Activated CD4-positive, alpha-beta memory T cell treated with anti-CD3 and anti-CD28 coated beads, Interleukin-2, amount 10 ng/mL, durations not matched to agents 7 days and 5 days (primary cell): ENCODE data around the gene DDX19B. TPM values are rescaled to one million over a fixed set of nuclear protein-coding genes. Genes with fewer than 3 reads are reported as not detected.
"Not testable (repeated sequence)": the region's sequence is repeated elsewhere in the genome, so short reads cannot be mapped to it uniquely, and the experiment has no call there.

Experiments
- CTCF ChIA-PET: fragments of 350-600 bp; sonication (Branson Sonifier 250); formaldehyde crosslinking; loops from one replicate; lab custom pipeline; 2021; ENCODE audit warnings: antibody characterized with exemption, inconsistent platforms; lab: Charles Lee
- POLR2A ChIA-PET: fragments of 350-600 bp; sonication (Branson Sonifier 250); formaldehyde crosslinking; loops from one replicate; lab custom pipeline; 2021; ENCODE audit warnings: antibody characterized with exemption; lab: Charles Lee
- DNase-seq: peaks from one replicate; pipeline ENCODE4 v3.0.0-alpha.2; 2020
- H3K27ac Mint-ChIP-seq: one replicate; pipeline ENCODE4 v1.8.0; 2021; ENCODE audit warnings: mild to moderate bottlenecking, mixed read lengths
- H3K27me3 Mint-ChIP-seq: one replicate; pipeline ENCODE4 v1.8.0; 2021; ENCODE audit warnings: mixed read lengths
- H3K36me3 Mint-ChIP-seq: one replicate; pipeline ENCODE4 v1.8.0; 2021; ENCODE audit warnings: low read depth, mixed read lengths
- H3K4me1 Mint-ChIP-seq: one replicate; pipeline ENCODE4 v1.8.0; 2021; ENCODE audit warnings: mixed read lengths
- H3K4me3 Mint-ChIP-seq: one replicate; pipeline ENCODE4 v1.8.0; 2021; ENCODE audit warnings: mild to moderate bottlenecking, mixed read lengths
- H3K9me3 Mint-ChIP-seq: one replicate; pipeline ENCODE4 v1.8.0; 2021; ENCODE audit warnings: mixed read lengths
- total RNA-seq, 2 experiments: library from RNA; stranded (reverse); gene quantifications; one replicate each; pipeline ENCODE4 v1.2.3, GENCODE V29; 2021

DDX19B gene
- total RNA-seq, 2 experiments from 2014 or later: 33.2 to 35.8 TPM

DNA sequence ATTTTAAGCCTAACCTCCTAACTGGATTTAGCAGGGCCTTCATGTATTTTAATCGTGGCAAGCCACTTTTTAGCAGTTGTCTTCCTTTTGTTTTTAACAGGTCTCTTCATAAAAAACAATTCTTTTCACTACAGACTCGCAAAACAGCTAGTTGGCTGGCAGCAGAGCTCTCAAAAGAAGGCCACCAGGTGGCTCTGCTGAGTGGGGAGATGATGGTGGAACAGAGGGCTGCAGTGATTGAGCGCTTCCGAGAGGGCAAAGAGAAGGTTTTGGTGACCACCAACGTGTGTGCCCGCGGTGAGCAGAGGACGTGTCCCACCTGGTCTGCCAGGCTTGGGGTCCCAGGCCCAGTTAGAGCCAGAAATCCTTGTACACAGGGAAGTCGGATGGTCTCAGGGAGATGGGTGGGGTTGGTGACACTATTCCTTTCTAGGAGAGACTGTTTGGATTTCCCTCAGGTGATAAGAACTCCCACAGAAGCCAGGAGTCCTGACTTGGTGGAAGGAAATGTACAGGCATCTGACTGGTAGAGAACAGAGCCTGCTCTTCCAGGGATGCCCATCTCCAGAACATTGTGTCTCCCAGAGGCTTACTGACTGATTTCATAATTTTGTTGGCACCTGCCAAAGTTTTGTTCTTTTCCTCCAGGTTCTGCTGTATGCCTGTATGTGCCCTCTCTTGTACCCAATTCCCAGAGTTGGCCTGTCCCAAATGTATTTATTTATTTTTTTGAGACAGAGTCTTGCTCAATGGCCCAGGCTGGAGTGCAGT lies 32.8 kb downstream of the DDX19B start:
- Mint-ChIP-seq H3K27me3 (no peaks in the 10 kb centered on the region), H3K4me1 (no peaks in the 10 kb centered on the region), H3K4me3 (no peak overlapping the region), H3K27ac (no peak overlapping the region), H3K36me3 (peaks cover 37% of the 10 kb centered on the region), H3K9me3 (no peaks in the 10 kb centered on the region)
- peak; percentile 20 for DNase-seq
- ChIA-PET POLR2A (interaction anchor here (1.5 kb wide), 1 partner anchor 15 kb away, joined by 5 read pairs; the partner anchor contains the start of gene DDX19A), CTCF (interaction anchor here (0.6 to 1.7 kb wide), 5 partner anchors 15 to 321 kb away, joined by 3 to 7 read pairs (median 4); partner anchors contain the start of gene DDX19A)

DNA sequence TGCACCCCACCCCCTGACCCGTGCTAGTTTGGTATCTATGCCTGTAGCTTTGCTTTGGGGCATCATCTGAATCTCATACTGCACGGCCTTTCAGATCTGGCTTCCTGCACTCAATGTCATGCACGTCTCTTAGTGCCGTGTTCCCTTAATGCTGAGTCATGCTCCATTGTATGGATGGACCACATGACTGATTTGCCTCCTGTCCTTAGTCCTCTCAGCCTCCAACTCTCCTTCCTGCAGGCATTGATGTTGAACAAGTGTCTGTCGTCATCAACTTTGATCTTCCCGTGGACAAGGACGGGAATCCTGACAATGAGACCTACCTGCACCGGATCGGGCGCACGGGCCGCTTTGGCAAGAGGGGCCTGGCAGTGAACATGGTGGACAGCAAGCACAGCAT lies 33.7 kb downstream of the DDX19B start:
- DNase-seq, H3K27ac Mint-ChIP-seq, POLR2A ChIA-PET, H3K4me3 Mint-ChIP-seq, H3K4me1 Mint-ChIP-seq, H3K9me3 Mint-ChIP-seq, H3K27me3 Mint-ChIP-seq: not testable (repeated sequence)
- CTCF ChIA-PET: interaction anchor here (0.6 to 1.7 kb wide), 2 partner anchors 14 to 34 kb away, joined by 3 to 7 read pairs; partner anchors contain the start of gene DDX19A
- peaks cover 37% of the 10 kb centered on the region for H3K36me3 Mint-ChIP-seq

DNA sequence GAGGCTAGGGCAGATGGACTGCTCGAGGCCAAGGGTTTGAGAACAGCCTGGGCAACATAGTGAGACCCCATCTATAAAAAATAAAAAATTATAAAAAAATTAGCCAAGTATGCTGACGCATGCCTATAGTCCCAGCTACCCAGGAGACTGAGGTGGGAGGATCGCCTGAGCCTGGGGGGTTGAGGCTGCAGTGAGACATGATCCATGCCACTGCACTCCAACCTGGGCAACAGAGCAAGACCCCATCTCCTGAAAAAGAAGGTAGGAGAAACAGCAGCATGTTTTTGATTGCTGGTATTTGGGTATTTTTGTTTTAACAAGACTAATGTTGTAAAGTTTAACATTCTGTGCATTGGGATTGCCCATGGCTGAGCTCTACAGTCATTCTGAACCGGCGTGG lies 38.8 kb downstream of the DDX19B start:
- Mint-ChIP-seq H3K36me3 (peaks cover 15% of the 10 kb centered on the region), H3K27ac (no peak overlapping the region), H3K4me1 (no peaks in the 10 kb centered on the region), H3K9me3 (no peaks in the 10 kb centered on the region), H3K27me3 (no peaks in the 10 kb centered on the region), H3K4me3 (no peak overlapping the region)
- no peak for DNase-seq
- ChIA-PET POLR2A (interaction anchor here (1.7 to 2.6 kb wide), 2 partner anchors 9 to 49 kb away, joined by 3 to 14 read pairs; partner anchors contain the start of genes AARS1 and DDX19A), CTCF (no interaction called here)

DNA sequence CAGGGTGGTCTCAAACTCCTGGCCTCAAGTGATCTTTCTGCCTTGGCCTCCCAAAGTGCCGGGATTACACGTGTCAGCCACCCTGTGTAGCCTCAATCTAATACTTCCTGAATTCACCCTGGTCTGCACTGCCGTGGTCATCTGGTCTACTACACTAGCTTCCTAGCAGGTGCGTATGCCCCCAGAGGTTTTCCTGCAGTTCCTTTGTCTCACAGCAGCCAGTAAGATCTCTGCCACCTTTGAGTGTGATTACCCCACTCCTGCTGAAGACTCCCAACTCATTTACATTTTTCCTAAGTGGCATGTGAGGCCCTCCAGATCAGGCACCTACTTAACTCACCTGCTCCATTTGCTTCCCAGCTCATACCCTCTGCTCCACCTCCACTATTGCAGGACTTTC lies 42.6 kb downstream of the DDX19B start:
- Mint-ChIP-seq H3K36me3 (no peaks in the 10 kb centered on the region), H3K4me3 (no peak overlapping the region), H3K27me3 (no peaks in the 10 kb centered on the region), H3K27ac (no peak overlapping the region), H3K4me1 (peaks cover 11% of the 10 kb centered on the region), H3K9me3 (no peaks in the 10 kb centered on the region)
- ChIA-PET POLR2A (no interaction called here), CTCF (no interaction called here)
- DNase-seq: no peak

DNA sequence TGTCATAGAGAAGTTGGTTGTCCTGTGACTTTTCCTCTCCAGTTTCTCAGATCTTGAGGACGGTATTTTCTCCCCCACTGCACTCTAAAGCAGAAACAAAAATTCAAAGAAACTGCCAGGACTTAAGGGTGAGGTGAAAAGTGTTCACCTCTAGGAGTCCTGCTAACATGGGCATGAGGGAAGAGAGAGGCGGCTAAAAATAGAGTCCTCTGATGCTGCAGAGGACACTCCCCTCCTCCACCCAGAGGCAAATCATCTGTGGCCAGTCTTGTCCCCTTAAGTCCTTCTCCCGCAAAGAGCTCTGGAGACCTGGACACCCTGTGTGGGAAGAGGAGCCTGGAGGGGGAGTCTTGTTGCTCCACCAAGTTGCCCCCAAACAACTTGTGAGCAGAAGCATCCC lies 43.0 kb downstream of the DDX19B start:
- Mint-ChIP-seq H3K4me1 (peaks cover 13% of the 10 kb centered on the region), H3K36me3 (no peaks in the 10 kb centered on the region), H3K4me3 (no peak overlapping the region), H3K27me3 (no peaks in the 10 kb centered on the region), H3K9me3 (no peaks in the 10 kb centered on the region), H3K27ac (no peak overlapping the region)
- DNase-seq: no peak
- ChIA-PET POLR2A (no interaction called here), CTCF (no interaction called here)

DNA sequence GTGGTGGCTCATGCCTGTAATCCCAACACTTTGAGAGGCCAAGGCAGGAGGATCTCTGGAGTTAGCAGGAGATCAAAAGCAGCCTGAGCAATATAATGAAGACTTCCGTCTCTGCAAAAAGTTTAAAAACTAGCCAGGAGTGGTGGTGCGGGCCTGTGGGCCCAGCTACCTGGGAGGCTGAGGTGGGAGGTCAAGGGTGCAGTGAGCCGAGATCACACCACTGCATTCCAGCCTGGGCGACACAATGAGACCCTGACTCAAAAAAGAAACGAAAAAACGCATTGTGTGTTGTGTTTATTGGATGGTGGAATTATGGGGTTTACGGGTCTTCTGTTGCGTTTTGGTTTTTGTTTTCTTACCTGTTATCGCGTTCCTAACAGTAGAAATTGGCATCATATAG lies 46.9 kb downstream of the DDX19B start:
- peaks cover 5% of the 10 kb centered on the region for H3K36me3 Mint-ChIP-seq
- peak overlapping the region; percentile 97 for H3K27ac Mint-ChIP-seq
- POLR2A ChIA-PET: interaction anchor here (0.6 to 3.6 kb wide), 34 partner anchors 9 to 455 kb away, joined by 3 to 68 read pairs (median 7); partner anchors contain the start of genes AARS1, COG4, DDX19B and EXOSC6
- CTCF ChIA-PET: interaction anchor here (1.1 to 2.2 kb wide), 6 partner anchors 12 to 57 kb away, joined by 3 to 14 read pairs (median 5); partner anchors contain the start of genes AARS1 and DDX19B
- H3K4me1 Mint-ChIP-seq: peaks cover 38% of the 10 kb centered on the region
- H3K27me3 Mint-ChIP-seq: no peaks in the 10 kb centered on the region
- no peak for DNase-seq
- H3K4me3 Mint-ChIP-seq: peak overlapping the region; percentile 87
- no peaks in the 10 kb centered on the region for H3K9me3 Mint-ChIP-seq

DNA sequence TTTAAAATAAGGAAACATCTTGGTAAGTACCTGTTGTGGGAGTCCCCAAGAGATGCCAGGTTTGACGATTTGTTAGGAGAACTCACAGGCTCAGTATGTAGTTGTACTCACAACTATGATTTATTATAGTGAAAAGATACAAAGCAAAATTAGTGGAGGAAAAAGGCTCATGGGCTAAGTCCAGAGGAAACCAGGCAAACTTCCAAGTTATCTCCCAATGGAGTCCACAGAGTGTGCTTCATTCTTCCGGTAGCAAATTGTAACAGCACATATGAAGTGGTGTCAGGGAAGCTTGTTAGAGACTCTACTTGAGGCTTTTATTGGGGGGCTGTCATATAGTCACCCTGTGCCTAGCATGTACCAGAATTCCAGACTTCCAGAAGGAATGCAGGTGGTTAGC lies 50.0 kb downstream of the DDX19B start:
- Mint-ChIP-seq H3K9me3 (no peaks in the 10 kb centered on the region), H3K4me1 (peaks cover 38% of the 10 kb centered on the region), H3K4me3 (no peak overlapping the region), H3K36me3 (peaks cover 11% of the 10 kb centered on the region), H3K27ac (no peak overlapping the region), H3K27me3 (no peaks in the 10 kb centered on the region)
- POLR2A ChIA-PET: interaction anchor here (1.1 kb wide), 1 partner anchor 98 kb away, joined by 3 read pairs; the partner anchor contains the start of gene EXOSC6
- no peak for DNase-seq
- CTCF ChIA-PET: no interaction called here

DNA sequence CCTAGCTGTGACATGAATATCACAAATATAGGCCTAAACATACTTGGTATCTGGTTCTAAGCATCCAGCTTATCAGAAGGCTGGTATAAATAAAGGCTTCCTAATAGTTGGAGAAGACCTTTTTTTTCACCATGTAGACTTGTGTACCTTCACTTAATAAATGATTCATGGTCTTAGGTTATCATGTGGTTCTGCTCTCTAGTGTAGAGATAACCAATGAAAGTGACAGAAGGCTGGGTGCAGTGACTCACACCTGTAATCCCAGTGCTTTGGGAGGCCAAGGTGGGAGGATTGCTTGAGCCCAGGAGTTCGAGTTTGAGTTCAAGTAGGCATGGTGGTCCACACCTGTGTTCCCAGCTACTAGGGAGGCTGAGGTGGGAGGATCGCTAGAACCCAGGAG lies 50.8 kb downstream of the DDX19B start:
- no peaks in the 10 kb centered on the region for H3K9me3 Mint-ChIP-seq
- H3K27ac Mint-ChIP-seq: no peak overlapping the region
- H3K36me3 Mint-ChIP-seq: peaks cover 17% of the 10 kb centered on the region
- CTCF ChIA-PET: no interaction called here
- POLR2A ChIA-PET: interaction anchor here (1.1 to 1.9 kb wide), 2 partner anchors 30 to 98 kb away, joined by 3 to 8 read pairs; partner anchors contain the start of gene EXOSC6
- H3K4me1 Mint-ChIP-seq: peaks cover 38% of the 10 kb centered on the region
- no peak for DNase-seq
- no peak overlapping the region for H3K4me3 Mint-ChIP-seq
- H3K27me3 Mint-ChIP-seq: no peaks in the 10 kb centered on the region

DNA sequence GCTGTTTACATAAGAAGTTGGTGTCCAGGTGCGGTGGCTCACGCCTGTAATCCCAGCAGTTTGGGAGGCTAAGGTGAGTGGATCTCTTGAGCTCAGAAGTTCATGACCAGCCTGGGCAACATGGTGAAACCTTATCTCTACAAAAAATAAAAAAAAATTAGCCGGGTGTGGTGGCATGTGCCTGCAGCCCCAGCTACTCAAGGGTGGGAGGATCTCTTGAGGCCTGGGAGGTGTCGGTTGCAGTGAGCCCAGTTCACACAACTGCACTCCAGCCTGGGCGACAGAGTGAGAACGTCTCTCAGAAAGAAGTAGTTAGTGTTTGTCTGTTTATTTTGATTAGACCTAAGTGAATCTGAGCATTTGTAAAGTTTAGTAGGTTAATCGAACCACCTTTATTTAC lies 60.6 kb downstream of the DDX19B start:
- Mint-ChIP-seq H3K4me3 (no peak overlapping the region), H3K27me3 (no peaks in the 10 kb centered on the region), H3K27ac (no peak overlapping the region), H3K4me1 (peaks cover 6% of the 10 kb centered on the region), H3K36me3 (peaks cover 40% of the 10 kb centered on the region), H3K9me3 (no peaks in the 10 kb centered on the region)
- CTCF ChIA-PET: interaction anchor here (0.7 to 3.1 kb wide), 2 partner anchors 10 to 15 kb away, joined by 3 to 14 read pairs; no protein-coding TSS in a partner anchor
- no peak for DNase-seq
- POLR2A ChIA-PET: interaction anchor here (1.0 to 2.3 kb wide), 5 partner anchors 13 to 62 kb away, joined by 3 to 16 read pairs (median 5); partner anchors contain the start of gene DDX19A

DNA sequence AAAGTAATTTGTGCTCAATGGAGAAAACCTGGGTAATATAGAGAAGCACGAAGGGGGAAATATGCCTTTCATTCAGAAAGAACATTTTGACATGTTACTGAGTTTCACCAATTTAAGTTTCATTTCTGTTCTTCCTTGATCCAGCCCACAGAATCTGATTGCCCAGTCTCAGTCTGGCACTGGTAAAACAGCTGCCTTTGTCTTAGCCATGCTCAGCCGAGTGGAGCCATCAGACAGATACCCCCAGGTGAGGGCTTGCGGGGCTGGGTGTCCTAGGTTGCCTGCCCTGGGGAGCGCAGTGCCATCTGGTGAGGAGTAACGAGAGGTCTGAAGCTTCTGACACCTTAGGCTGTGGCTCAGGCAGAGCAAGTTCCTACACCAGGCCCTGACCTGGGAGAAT lies 65.4 kb downstream of the DDX19B start:
- ChIA-PET POLR2A (no interaction called here), CTCF (no interaction called here)
- Mint-ChIP-seq H3K4me3 (no peak overlapping the region), H3K27ac (peak overlapping the region; percentile 6), H3K27me3 (no peaks in the 10 kb centered on the region), H3K9me3 (no peaks in the 10 kb centered on the region), H3K4me1 (peaks cover 4% of the 10 kb centered on the region), H3K36me3 (peaks cover 43% of the 10 kb centered on the region)
- no peak for DNase-seq

DNA sequence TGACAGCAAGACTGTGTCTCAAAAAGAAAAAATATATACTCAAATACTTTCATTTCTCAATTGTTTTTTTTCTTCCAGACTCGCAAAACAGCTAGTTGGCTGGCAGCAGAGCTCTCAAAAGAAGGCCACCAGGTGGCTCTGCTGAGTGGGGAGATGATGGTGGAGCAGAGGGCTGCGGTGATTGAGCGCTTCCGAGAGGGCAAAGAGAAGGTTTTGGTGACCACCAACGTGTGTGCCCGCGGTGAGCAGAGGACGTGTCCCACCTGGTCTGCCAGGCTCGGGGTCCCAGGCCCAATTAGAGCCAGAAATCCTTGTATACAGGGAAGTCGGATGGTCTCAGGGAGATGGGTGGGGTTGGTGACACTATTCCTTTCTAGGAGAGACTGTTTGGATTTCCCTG lies 71.2 kb downstream of the DDX19B start:
- peak; percentile 53 for DNase-seq
- not testable (repeated sequence) for H3K4me1 Mint-ChIP-seq, H3K4me3 Mint-ChIP-seq, H3K27me3 Mint-ChIP-seq, H3K9me3 Mint-ChIP-seq
- CTCF ChIA-PET: interaction anchor here (0.7 to 1.9 kb wide), 18 partner anchors 8 to 401 kb away, joined by 3 to 28 read pairs (median 5); partner anchors contain the start of genes DDX19A and FCSK
- Mint-ChIP-seq H3K36me3 (peaks cover 46% of the 10 kb centered on the region), H3K27ac (peak overlapping the region; percentile 2)
- POLR2A ChIA-PET: interaction anchor here (0.8 to 2.8 kb wide), 6 partner anchors 11 to 284 kb away, joined by 3 to 12 read pairs (median 5); partner anchors contain the start of genes COG4, DDX19A, SF3B3 and ST3GAL2

DNA sequence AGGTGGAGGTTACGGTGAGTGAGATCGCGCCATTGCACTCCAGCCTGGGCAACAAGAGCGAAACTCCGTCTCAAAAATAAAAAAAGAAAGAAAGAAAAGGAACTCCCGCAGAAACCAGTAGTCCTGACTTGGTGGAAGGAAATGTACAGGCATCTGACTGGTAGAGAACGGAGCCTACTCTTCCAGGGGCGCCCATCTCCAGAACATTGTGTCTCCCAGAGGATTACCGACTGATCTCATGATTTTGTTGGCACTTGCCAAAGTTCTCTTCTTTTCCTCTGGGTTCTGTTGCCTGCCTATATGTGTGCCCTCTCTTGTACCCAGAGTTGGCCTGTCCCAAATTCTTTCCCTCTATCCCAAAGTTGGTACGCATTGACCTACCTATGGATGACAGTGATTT lies 71.9 kb downstream of the DDX19B start:
- CTCF ChIA-PET: interaction anchor here (1.7 kb wide), 1 partner anchor 281 kb away, joined by 7 read pairs; no protein-coding TSS in a partner anchor
- DNase-seq: no peak
- Mint-ChIP-seq H3K9me3 (no peaks in the 10 kb centered on the region), H3K36me3 (peaks cover 47% of the 10 kb centered on the region), H3K4me1 (peaks cover 7% of the 10 kb centered on the region), H3K27ac (no peak overlapping the region), H3K27me3 (no peaks in the 10 kb centered on the region), H3K4me3 (no peak overlapping the region)
- POLR2A ChIA-PET: interaction anchor here (1.5 to 1.9 kb wide), 2 partner anchors 10 to 67 kb away, joined by 5 to 12 read pairs; partner anchors contain the start of gene ST3GAL2
